ENCODE measurements around the gene GNG4.
A peak's percentile ranks its signal among the peaks of the same experiment; 100 is the strongest.

GNG4 gene

GRCh38 chr1:235649368-235650163, at the start of gene GNG4:
Gene GNG4, minus strand, starts transcription at chr1:235649784. Its CDS starts 65,946 bp downstream, at chr1:235583838.
- peak; percentile 58 for DNase-seq

DNA sequence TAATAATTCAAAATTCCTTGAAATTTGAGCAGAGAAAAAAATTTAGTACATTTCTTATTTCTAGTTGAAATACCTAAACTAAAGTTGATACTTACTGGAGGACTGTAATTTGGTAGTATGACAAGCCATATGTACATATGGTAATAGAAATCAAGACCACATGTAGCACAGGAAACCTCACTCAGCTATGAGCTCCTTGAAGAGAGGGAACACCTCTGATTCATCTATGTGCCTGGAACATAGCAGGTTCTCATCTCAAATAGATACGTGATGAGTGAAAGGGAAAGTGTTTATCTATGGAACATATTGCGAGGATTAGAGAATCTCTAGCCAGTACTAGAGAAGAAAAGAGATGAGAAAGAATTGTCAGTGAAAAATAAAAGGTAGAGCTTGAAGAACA, 47.9 kb upstream of the GNG4 start:
- DNase-seq: no peak

GRCh38 chr1:235689356-235689755, 39.8 kb upstream of the GNG4 start:
- no peak for DNase-seq

DNA sequence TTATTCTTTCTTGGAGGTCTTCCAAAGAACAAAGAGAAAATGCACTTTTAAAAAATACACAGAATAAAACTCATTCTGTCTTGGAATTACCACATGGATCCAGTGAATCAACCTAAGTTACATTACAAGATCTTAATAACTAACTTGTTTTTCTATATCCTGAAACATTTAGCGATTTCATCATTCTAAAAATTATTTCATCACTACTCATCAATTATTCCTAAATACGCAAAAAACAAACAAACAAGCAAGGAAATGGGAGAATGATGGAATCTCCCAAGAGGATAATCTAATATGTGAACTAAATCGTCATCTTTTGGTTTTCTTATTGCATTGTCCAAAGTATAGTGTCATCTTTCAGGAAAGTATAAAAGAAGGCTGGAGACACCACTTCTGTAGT, 38.5 kb upstream of the GNG4 start:
- DNase-seq: no peak

- DNase-seq: no peak
Measured at GRCh38 chr1:235683653-235684052, 34.1 kb upstream of the GNG4 start.

GRCh38 chr1:235682216-235682615, 32.6 kb upstream of the GNG4 start:
- no peak for DNase-seq

GRCh38 chr1:235679644-235680043, 30.1 kb upstream of the GNG4 start:
- DNase-seq: no peak

- no peak for DNase-seq
Measured at GRCh38 chr1:235679005-235679404, 29.4 kb upstream of the GNG4 start.

GRCh38 chr1:235675152-235675890, 25.7 kb upstream of the GNG4 start:
- DNase-seq: no peak

DNA sequence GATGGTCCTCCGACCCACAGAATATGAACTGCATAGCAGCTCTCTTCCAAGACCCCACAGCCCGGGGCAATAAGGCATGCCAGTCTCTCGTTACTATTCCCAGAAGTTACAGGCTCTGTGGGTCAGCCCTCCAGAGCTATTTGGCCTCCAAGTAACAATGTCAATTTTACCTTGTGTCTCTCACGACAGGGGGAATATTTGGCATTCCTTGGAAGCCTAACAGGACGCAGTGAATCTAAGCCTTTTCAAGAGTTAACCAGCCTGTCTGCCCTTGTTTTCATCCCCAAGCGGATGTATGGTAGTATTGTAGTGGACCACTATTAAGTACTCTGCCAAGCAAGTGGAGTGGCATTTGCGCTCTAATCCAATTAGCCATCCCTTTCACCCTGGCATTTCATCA, 24.4 kb upstream of the GNG4 start:
- DNase-seq: no peak

GRCh38 chr1:235671992-235672391, 22.4 kb upstream of the GNG4 start:
- DNase-seq: no peak

- DNase-seq: no peak
Measured at GRCh38 chr1:235670157-235670776, 20.7 kb upstream of the GNG4 start.

DNA sequence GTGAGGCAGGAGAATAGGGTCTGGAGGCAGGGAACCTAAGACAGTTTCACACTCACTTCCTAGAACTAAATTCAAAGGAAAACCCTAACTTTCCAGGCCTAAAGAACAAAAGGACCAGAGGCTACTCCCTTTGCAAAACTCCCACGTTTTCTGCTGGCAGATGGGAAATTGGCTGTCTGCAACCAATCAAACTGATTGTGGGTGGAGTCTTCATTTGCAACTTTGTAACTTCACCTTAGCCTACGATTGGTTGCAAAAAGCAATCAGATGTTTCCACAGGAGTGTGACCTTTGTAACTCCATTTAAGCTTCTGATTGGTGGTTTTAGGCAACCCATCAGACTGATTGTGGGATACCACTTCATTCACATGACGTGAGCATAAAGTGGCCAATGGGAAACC, 19.7 kb upstream of the GNG4 start:
- no peak for DNase-seq

DNA sequence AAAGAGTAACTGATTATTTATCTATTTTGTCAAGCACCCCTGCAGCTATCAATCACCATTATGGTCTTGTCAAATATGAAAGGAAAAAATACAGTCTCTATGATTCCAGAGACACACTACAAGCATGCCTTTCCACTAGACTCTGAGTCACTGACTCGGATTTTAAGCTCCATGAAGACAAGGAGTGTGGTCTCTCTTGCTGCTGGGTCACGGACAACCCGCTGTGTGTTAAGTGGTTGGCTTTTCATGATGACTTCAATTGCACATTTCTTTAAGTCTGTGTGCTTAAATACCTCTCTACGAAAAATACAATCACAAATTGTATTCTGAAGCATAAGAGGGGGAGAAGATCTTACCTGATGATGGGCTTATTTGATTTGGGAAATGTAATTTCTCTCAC, 14.0 kb upstream of the GNG4 start:
- DNase-seq: no peak

GRCh38 chr1:235661568-235661967, 12.0 kb upstream of the GNG4 start:
- DNase-seq: no peak

DNA sequence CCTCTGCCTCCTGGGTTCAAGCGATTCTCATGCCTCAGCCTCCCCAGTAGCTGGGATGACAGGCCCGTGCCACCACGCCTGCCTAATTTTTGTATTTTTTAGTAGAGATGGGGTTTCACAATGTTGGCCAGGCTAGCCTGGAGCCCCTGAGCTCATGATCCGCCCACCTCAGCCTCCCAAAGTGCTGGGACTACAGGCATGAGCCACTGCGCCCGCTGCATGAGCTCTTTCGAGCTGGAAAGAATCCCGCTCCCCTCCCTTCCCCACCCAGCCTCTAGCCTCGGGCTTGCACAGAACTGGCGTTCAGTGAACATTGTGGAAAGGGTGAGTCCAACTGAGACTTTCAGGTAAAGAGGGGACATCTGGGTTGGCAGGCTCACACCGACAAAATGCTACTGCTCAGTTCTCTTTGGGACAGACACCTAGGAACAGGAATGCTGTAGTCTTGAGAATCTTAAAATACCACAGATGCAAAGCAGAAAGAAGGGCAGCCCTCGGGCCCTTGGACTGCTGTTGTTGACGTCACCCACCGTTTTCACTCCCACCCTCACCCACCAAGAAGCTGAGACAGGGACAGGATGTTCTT, 9.7 kb upstream of the GNG4 start:
- DNase-seq: no peak

DNA sequence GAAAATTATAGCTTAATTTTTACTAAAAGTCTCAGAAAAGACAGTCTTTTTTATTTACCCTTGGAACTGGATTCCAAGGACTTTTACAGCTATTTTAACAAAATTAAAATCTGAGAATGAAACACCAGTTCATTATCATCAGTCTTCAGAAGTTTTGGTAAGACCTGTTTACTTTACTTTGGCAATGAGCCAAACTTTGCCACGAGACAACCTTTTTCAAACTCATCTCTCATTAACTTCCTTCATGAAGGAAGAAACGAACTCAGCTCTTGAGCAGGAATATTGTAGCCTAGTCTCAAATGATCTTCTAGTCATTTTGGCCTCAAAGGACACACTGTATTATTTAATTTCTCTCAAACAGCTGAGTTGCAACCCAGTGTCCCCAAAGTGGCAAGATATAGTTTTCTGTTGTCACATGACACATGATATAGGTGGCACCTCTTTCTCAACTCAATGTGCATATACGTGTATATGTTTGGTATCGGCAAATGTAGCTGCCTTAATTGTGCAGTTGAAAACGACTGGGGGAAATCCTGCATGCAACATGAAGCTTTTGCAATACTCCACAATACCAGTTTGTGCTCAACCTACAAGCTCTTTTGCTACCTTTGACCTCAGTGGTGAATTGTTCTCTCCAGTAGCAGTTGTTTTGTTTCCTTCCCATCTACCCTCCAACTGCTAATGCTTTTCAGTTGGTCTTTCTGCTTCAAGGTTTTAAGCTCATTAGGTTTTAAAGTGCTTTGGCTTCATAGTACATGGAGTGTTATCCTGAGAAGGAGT, 8.4 kb upstream of the GNG4 start:
- DNase-seq: no peak

DNA sequence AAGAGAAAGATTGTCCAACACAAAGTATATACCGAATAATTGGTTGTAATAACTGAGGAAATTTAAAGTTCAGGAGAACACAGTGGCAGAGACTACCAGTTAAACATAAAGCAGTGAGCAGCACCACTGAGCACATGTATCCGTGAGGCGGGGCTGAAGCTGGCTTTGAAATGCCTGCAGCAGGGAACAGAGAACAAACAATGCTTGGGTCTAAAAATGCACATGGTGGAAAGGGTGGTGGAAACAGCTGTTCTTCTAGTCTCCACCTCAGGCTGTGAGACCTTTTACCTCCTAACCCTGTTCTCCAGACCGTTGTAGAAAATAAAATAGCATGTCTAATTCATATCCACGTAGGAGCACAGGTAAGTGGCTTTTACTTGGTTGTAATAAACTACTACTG, 7.7 kb upstream of the GNG4 start:
- no peak for DNase-seq

GRCh38 chr1:235652364-235652763, 2.8 kb upstream of the GNG4 start:
- no peak for DNase-seq

GRCh38 chr1:235651170-235651806, 1.7 kb upstream of the GNG4 start:
- no peak for DNase-seq

GRCh38 chr1:235650341-235651169, 971 bp upstream of the GNG4 start:
- DNase-seq: peak; percentile 75

All from NCI-H2227 treated with DMSO at 0.1 percent for 48 hours (cell line).